A673 (cell line): ENCODE measurements around the gene HSDL2.

Source experiments
- EZH2 ChIP-seq: fragments of 200-600 bp; sonication (generic); IDR thresholded peaks from 2 replicates; pipeline ENCODE4 v1.6.1; 2017; ENCODE audit warnings: borderline replicate concordance, low read depth, mild to moderate bottlenecking, mixed read lengths, antibody characterized with exemption, low read length; ENCODE audit not compliant: poor library complexity, severe bottlenecking
- TF ChIP-seq, protein P1 (sequence below): fragments of 300-800, 200-600 bp; sonication (generic); conservative IDR thresholded peaks from 2 replicates; pipeline ENCODE4 v1.5.1; 2017; ENCODE audit warnings: low read depth, mild to moderate bottlenecking, antibody characterized with exemption, low read length, moderate library complexity, mixed read lengths

DNA sequence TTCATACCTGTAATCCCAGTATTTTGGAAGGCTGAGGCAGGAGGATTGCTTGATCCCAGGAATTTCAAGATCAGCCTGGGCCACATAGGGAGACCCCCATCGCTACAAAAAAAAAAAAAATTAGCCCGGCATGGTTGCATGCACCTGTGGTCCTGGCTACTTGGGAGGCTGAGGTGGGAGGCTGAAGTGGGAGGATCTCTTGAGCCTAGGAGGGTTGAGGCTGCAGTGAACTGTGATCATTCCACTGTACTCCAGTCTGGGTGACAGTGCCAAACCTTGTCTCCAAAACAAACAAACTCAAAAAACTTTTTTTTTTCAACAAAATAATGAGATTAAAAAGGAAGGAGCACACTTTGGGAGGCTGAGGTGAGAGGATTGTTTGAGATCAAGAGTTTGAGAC, 120.9 kb downstream of the HSDL2 start:
- TF ChIP-seq EZH2 = no peak
- TF ChIP-seq, protein P1, sequence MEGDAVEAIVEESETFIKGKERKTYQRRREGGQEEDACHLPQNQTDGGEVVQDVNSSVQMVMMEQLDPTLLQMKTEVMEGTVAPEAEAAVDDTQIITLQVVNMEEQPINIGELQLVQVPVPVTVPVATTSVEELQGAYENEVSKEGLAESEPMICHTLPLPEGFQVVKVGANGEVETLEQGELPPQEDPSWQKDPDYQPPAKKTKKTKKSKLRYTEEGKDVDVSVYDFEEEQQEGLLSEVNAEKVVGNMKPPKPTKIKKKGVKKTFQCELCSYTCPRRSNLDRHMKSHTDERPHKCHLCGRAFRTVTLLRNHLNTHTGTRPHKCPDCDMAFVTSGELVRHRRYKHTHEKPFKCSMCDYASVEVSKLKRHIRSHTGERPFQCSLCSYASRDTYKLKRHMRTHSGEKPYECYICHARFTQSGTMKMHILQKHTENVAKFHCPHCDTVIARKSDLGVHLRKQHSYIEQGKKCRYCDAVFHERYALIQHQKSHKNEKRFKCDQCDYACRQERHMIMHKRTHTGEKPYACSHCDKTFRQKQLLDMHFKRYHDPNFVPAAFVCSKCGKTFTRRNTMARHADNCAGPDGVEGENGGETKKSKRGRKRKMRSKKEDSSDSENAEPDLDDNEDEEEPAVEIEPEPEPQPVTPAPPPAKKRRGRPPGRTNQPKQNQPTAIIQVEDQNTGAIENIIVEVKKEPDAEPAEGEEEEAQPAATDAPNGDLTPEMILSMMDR = no peak
